Breast epithelium (tissue), 3 donors: Measurements from ENCODE around the gene IL36B.

Source experiments
- POLR2A ChIP-seq: fragments of 450-650 bp; IDR thresholded peaks from one replicate; pipeline ENCODE4 v1.6.1; 2016; ENCODE audit warnings: antibody characterized with exemption, mild to moderate bottlenecking, moderate library complexity
- TF ChIP-seq, protein P1 (sequence below), 3 donors: fragments of 450-650 bp; IDR thresholded peaks; one replicate each; pipeline ENCODE4 v1.5.1; 2016 to 2017; ENCODE audit warnings: antibody characterized with exemption in 3 of 3, mild to moderate bottlenecking in 3 of 3, moderate library complexity in 3 of 3

GRCh38 chr2:113085542-113085941 is 32.9 kb upstream of the IL36B start:
- TF ChIP-seq, protein P1, sequence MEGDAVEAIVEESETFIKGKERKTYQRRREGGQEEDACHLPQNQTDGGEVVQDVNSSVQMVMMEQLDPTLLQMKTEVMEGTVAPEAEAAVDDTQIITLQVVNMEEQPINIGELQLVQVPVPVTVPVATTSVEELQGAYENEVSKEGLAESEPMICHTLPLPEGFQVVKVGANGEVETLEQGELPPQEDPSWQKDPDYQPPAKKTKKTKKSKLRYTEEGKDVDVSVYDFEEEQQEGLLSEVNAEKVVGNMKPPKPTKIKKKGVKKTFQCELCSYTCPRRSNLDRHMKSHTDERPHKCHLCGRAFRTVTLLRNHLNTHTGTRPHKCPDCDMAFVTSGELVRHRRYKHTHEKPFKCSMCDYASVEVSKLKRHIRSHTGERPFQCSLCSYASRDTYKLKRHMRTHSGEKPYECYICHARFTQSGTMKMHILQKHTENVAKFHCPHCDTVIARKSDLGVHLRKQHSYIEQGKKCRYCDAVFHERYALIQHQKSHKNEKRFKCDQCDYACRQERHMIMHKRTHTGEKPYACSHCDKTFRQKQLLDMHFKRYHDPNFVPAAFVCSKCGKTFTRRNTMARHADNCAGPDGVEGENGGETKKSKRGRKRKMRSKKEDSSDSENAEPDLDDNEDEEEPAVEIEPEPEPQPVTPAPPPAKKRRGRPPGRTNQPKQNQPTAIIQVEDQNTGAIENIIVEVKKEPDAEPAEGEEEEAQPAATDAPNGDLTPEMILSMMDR (IDR thresholded peaks at IDR 0.05) = no peak
- no peak for TF ChIP-seq POLR2A
